Calu3 (cell line): ENCODE data around the gene TMEM182. TPM values are rescaled to one million over a fixed set of nuclear protein-coding genes. Genes with fewer than 3 reads are reported as not detected.
A peak's percentile ranks its signal among the peaks of the same experiment; 100 is the strongest.

Source experiments
- BruUV-seq: library from RNA; stranded (reverse); fragments of 400-500 nt; replicated peaks from 2 replicates; lab custom pipeline; 2021; lab: Mats Ljungman, UMichigan
- CTCF ChIA-PET: fragments of 300-600 bp; sonication (Branson Sonifier 250); formaldehyde crosslinking; loops from one replicate; lab custom pipeline; 2022; ENCODE audit warnings: antibody characterized with exemption; lab: Charles Lee
- DNase-seq: peaks from one replicate; pipeline ENCODE4 v3.0.0; 2022
- H3K27ac Mint-ChIP-seq: one replicate; pipeline ENCODE4 v1.8.0; 2022; ENCODE audit warnings: mixed read lengths; ENCODE audit not compliant: unreplicated experiment
- H3K27me3 Mint-ChIP-seq: one replicate; pipeline ENCODE4 v1.8.0; 2022; ENCODE audit warnings: mixed read lengths; ENCODE audit not compliant: unreplicated experiment
- H3K36me3 Mint-ChIP-seq: one replicate; pipeline ENCODE4 v1.8.0; 2022; ENCODE audit warnings: mild to moderate bottlenecking, moderate library complexity, mixed read lengths; ENCODE audit not compliant: insufficient read depth, unreplicated experiment
- H3K4me1 Mint-ChIP-seq: one replicate; pipeline ENCODE4 v1.8.0; 2022; ENCODE audit warnings: mild to moderate bottlenecking, low read depth, mixed read lengths; ENCODE audit not compliant: unreplicated experiment
- H3K4me3 Mint-ChIP-seq: one replicate; pipeline ENCODE4 v1.8.0; 2022; ENCODE audit warnings: mild to moderate bottlenecking, low read depth, moderate library complexity, mixed read lengths; ENCODE audit not compliant: unreplicated experiment
- H3K9me3 Mint-ChIP-seq: one replicate; pipeline ENCODE4 v1.8.0; 2022; ENCODE audit warnings: low read depth, mixed read lengths; ENCODE audit not compliant: unreplicated experiment
- intact Hi-C: fragments of 100-400 bp; cut with micrococcal nuclease; formaldehyde crosslinking; loops from one replicate; pipeline ENCODE4 v1.10.0; 2022; ENCODE audit not compliant: unreplicated experiment
- total RNA-seq: library from RNA; stranded (reverse); gene quantifications from 2 replicates; pipeline ENCODE4 v1.2.3, GENCODE V29; 2022
- TF ChIP-seq, protein P1 (sequence below): fragments of 200-600 bp; IDR thresholded peaks from one replicate; pipeline ENCODE4 v1.8.0; 2022; ENCODE audit warnings: antibody characterized with exemption; ENCODE audit not compliant: unreplicated experiment

The TMEM182 gene
- total RNA-seq, 1 experiment from 2014 or later, result 12.1 TPM

DNA sequence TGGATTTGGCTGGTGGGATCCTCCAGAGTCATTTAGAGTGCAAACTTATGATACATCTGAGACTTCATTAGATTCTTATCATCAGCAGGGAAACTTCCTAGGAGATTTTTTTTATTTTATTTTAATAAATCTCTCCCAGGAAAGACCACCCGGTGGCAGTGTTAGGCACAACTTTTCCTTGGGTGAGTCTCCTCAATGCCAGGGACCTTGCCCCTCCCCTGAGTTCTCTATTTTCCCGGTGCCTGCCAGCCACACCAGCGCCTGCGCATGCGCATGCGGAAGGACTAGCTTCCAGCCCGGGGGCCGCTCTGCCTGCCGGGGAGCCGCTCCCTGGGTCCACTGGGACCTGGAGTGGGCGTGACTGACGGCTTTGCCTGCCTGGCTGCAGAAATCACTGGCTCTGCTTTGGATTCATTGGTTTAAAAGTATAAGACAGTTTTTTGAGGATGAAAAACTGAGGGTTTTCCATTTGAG is 86.6 kb downstream of the TMEM182 start:
- TF ChIP-seq, protein P1, sequence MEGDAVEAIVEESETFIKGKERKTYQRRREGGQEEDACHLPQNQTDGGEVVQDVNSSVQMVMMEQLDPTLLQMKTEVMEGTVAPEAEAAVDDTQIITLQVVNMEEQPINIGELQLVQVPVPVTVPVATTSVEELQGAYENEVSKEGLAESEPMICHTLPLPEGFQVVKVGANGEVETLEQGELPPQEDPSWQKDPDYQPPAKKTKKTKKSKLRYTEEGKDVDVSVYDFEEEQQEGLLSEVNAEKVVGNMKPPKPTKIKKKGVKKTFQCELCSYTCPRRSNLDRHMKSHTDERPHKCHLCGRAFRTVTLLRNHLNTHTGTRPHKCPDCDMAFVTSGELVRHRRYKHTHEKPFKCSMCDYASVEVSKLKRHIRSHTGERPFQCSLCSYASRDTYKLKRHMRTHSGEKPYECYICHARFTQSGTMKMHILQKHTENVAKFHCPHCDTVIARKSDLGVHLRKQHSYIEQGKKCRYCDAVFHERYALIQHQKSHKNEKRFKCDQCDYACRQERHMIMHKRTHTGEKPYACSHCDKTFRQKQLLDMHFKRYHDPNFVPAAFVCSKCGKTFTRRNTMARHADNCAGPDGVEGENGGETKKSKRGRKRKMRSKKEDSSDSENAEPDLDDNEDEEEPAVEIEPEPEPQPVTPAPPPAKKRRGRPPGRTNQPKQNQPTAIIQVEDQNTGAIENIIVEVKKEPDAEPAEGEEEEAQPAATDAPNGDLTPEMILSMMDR, result no peak
- Mint-ChIP-seq H3K9me3 (peaks cover 2% of the 10 kb centered on the region), H3K36me3 (no peaks in the 10 kb centered on the region), H3K27ac (no peak overlapping the region), H3K27me3 (no peaks in the 10 kb centered on the region), H3K4me1 (no peaks in the 10 kb centered on the region), H3K4me3 (peak overlapping the region; percentile 58)
- BruUV-seq, result no TSS peak
- CTCF ChIA-PET, result no interaction called here
- peak; percentile 86 for DNase-seq
- intact Hi-C loops, result loop anchor here (10.0 kb wide), 1 partner anchor 316 kb away; no protein-coding TSS in a partner anchor

DNA sequence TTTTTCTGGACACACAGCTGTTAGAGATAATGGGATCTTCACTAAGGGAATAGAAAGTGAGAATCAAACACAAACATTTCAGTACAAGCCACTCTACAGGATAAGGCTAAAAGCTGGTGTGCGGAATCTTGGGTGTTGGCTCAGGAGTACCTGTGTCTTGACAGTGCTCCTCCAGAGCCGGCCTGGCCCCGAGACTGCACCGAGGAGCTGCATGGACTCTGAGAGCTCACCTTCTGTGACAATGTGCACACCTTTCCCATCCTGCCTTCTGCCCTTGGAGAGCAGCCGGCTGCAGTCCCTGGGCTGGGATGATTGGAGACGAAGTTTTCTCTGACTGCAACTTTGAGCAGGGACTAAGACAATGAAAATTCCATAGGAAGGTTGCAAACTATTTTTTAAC is 89.1 kb downstream of the TMEM182 start:
- CTCF ChIA-PET, result no interaction called here

DNA sequence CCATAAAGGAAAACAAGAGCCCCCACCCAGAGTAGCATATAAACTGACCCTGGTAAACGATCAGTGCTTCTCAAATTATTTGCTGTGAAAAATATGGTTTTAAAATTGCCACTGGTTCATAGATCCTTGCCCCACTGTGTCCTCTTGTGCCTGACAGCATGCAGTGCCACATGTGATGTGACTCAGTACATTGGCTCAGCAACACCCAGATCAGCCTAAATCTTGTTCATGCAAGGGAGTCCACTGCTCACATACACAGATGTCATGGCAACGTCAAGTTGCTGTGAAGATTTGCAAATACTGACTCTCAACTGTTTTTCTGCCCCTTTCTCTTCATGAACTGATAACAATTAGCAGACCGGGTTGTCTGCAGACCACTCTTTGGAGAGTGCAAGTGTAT is 91.0 kb downstream of the TMEM182 start:
- intact Hi-C loops, result no loop called here

More for the DNA sequence above, 89.1 kb downstream of the TMEM182 start:
- Mint-ChIP-seq H3K27me3 (no peaks in the 10 kb centered on the region), H3K9me3 (peaks cover 2% of the 10 kb centered on the region), H3K4me3 (no peak overlapping the region), H3K27ac (no peak overlapping the region), H3K36me3 (no peaks in the 10 kb centered on the region), H3K4me1 (no peaks in the 10 kb centered on the region)
- TF ChIP-seq, protein P1, result no peak
- no peak for DNase-seq
- BruUV-seq, result no TSS peak
- intact Hi-C loops, result no loop called here

More for the DNA sequence above, 91.0 kb downstream of the TMEM182 start:
- TF ChIP-seq, protein P1, result no peak
- no TSS peak for BruUV-seq
- no peak for DNase-seq
- peaks cover 2% of the 10 kb centered on the region for H3K9me3 Mint-ChIP-seq
- H3K27me3 Mint-ChIP-seq, result no peaks in the 10 kb centered on the region
- no peak overlapping the region for H3K27ac Mint-ChIP-seq
- H3K4me3 Mint-ChIP-seq, result no peak overlapping the region
- CTCF ChIA-PET, result no interaction called here
- H3K36me3 Mint-ChIP-seq, result no peaks in the 10 kb centered on the region
- H3K4me1 Mint-ChIP-seq, result no peaks in the 10 kb centered on the region

Other genes starting within 250 kb of the TMEM182 start
- 5.7 and 5.9 TPM in 2 replicates for gene SLC9A2, start 142.5 kb upstream of the TMEM182 start, total RNA-seq